Osteocyte (in vitro differentiated cells): ENCODE measurements around the gene CRACR2A. TPM values are rescaled to one million over a fixed set of nuclear protein-coding genes. Genes with fewer than 3 reads are reported as not detected.

Source experiments
- DNase-seq: peaks from one replicate; pipeline ENCODE4 v3.0.0; 2021; ENCODE audit warnings: mixed read lengths; ENCODE audit not compliant: unreplicated experiment; ENCODE audit errors: extremely low spot score
- H3K27ac Mint-ChIP-seq: one replicate; pipeline ENCODE4 v1.8.0; 2021; ENCODE audit warnings: mild to moderate bottlenecking, mixed read lengths; ENCODE audit not compliant: unreplicated experiment
- H3K27me3 Mint-ChIP-seq: one replicate; pipeline ENCODE4 v1.8.0; 2021; ENCODE audit warnings: mixed read lengths; ENCODE audit not compliant: unreplicated experiment
- H3K36me3 Mint-ChIP-seq: one replicate; pipeline ENCODE4 v1.8.0; 2021; ENCODE audit warnings: mixed read lengths; ENCODE audit not compliant: unreplicated experiment
- H3K4me1 Mint-ChIP-seq: one replicate; pipeline ENCODE4 v1.8.0; 2021; ENCODE audit warnings: mixed read lengths; ENCODE audit not compliant: unreplicated experiment
- H3K4me3 Mint-ChIP-seq: one replicate; pipeline ENCODE4 v1.8.0; 2021; ENCODE audit warnings: mild to moderate bottlenecking, moderate library complexity, mixed read lengths; ENCODE audit not compliant: unreplicated experiment
- H3K9me3 Mint-ChIP-seq: one replicate; pipeline ENCODE4 v1.8.0; 2021; ENCODE audit warnings: mixed read lengths; ENCODE audit not compliant: unreplicated experiment
- total RNA-seq: library from RNA; stranded (reverse); gene quantifications from 2 replicates; pipeline ENCODE4 v1.2.1, GENCODE V29; 2021
- TF ChIP-seq, protein P1 (sequence below): fragments of 200-600 bp; sonication (generic); IDR thresholded peaks from 2 replicates; pipeline ENCODE4 v1.5.0; 2021; ENCODE audit warnings: antibody characterized with exemption, mild to moderate bottlenecking, moderate library complexity

CRACR2A gene
- total RNA-seq, 1 donor from 2014 or later: 0.13 TPM

DNA sequence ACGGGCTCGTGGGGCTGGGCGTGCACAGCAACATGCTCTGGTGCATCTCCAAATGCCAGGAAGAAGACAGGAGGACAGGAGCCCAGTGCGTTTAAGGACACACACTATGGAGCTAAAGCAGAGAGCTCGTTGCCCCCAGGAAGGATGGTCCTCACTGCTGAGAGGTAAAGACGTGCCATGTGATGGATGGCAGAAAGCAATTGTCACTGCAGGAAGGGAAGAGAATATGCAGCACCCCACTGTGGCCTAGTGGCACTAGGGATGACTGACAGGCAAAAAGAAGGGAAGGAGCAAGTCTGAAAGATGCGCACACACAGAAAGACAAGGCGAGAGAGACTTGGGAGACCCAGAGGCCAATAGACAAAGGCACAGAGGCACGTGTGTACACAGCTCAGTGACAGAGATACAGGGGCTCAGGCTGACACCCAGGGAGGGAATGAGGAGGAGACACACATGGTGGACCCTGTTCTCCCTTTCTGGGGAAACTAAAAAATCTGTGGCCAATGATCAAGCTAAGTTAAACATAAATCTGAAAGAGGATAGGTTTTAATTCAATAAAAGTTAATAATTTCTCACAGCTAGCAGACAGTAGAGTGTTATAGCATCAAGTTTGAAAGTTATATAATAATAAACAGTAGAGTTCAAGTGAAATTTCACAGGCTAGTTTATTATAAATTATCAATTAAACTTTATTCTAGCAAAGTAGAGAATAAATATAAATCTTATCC lies 78.8 kb downstream of the CRACR2A start:
- H3K4me3 Mint-ChIP-seq: no peak overlapping the region
- peak; percentile 60 for DNase-seq
- peaks cover 3% of the 10 kb centered on the region for H3K27me3 Mint-ChIP-seq
- no peak overlapping the region for H3K27ac Mint-ChIP-seq
- TF ChIP-seq, protein P1, sequence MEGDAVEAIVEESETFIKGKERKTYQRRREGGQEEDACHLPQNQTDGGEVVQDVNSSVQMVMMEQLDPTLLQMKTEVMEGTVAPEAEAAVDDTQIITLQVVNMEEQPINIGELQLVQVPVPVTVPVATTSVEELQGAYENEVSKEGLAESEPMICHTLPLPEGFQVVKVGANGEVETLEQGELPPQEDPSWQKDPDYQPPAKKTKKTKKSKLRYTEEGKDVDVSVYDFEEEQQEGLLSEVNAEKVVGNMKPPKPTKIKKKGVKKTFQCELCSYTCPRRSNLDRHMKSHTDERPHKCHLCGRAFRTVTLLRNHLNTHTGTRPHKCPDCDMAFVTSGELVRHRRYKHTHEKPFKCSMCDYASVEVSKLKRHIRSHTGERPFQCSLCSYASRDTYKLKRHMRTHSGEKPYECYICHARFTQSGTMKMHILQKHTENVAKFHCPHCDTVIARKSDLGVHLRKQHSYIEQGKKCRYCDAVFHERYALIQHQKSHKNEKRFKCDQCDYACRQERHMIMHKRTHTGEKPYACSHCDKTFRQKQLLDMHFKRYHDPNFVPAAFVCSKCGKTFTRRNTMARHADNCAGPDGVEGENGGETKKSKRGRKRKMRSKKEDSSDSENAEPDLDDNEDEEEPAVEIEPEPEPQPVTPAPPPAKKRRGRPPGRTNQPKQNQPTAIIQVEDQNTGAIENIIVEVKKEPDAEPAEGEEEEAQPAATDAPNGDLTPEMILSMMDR: no peak
- no peaks in the 10 kb centered on the region for H3K36me3 Mint-ChIP-seq
- no peaks in the 10 kb centered on the region for H3K4me1 Mint-ChIP-seq
- no peaks in the 10 kb centered on the region for H3K9me3 Mint-ChIP-seq

DNA sequence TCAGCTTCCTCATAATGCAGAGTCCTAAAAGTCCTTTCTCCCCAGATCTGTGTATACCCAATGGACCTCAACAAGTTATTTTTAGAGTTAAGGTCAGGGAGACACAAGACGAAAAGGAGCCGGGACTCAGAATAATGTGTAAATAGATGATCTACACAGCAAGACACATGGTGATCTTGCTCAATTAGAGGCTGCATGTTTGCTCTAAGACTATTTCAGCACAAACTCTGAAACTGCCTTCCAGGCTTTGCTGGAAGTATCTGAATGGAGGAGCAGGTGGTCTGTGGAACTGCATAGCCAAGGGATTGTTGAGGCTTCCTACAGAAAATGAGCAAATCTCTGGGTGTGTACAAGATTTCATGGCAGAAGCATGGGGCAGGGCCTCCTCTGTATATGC lies 80.8 kb downstream of the CRACR2A start:
- Mint-ChIP-seq H3K27ac (no peak overlapping the region), H3K4me3 (no peak overlapping the region), H3K36me3 (no peaks in the 10 kb centered on the region), H3K4me1 (no peaks in the 10 kb centered on the region), H3K27me3 (peaks cover 3% of the 10 kb centered on the region), H3K9me3 (no peaks in the 10 kb centered on the region)
- TF ChIP-seq, protein P1: no peak
- no peak for DNase-seq

DNA sequence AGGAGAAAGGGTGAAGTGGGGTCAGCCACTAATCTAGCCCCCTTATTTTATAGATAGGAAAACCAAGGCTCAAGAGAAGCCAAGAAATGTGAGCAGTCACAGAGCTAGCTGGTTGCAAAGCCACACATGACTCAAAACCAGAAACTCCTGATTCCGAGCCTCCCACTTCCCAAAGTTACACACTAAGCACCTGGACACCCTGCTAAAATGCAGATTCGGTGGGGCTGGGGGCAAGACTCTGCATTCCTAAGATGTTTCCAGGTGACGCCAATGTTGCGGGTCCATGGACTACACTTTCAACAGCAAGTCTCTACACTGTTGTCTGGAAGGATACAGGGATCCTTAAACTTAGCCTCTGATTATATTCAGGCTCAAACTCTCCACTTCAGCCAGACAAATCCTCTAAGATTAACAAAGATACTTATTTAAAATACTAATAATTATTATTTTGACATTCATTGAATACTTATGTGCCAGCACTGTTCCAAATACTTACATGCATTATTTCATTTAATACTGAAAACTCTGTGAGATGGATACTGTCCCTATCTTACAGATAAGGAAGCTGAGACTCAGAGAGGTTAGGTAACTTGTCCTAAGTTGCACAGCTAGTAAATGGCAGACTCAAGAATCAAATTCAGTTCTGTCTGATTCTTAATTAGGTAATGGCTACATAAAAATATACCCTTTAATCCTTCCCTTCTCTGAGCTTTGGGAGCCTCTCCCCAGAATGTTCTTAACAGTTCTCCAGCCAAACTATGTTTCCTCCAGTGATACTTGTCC lies 81.4 kb downstream of the CRACR2A start:
- no peak overlapping the region for H3K4me3 Mint-ChIP-seq
- H3K27ac Mint-ChIP-seq: no peak overlapping the region
- H3K9me3 Mint-ChIP-seq: no peaks in the 10 kb centered on the region
- peaks cover 3% of the 10 kb centered on the region for H3K27me3 Mint-ChIP-seq
- no peaks in the 10 kb centered on the region for H3K4me1 Mint-ChIP-seq
- H3K36me3 Mint-ChIP-seq: no peaks in the 10 kb centered on the region
- DNase-seq: no peak
- TF ChIP-seq, protein P1: no peak

DNA sequence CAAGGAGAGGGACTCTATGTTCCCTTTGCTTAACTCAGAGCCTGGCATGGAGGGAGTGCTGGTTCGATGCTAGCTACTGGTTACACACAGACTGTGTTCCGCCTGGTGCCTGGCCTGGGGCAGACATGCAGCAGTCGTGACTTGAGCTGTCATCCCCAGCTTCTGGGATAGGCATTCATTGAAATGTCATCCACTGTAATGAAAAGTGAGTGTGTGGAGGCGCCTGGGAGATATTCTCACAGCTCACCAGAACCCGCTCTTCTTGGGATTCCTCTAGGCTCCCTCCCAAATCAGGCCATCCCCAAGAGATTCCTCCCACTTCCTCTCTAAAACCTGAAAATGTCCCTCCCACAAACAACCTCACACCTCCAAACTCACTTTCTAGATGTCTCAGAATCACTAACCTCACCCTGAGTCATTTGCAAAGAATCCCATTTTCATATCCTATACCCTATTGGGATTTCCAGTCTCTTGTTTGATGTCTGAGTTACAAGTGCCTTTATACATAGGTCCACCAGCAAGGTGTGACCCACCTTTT lies 82.8 kb downstream of the CRACR2A start:
- Mint-ChIP-seq H3K27me3 (no peaks in the 10 kb centered on the region), H3K4me1 (no peaks in the 10 kb centered on the region), H3K4me3 (no peak overlapping the region), H3K9me3 (no peaks in the 10 kb centered on the region), H3K36me3 (no peaks in the 10 kb centered on the region), H3K27ac (no peak overlapping the region)
- TF ChIP-seq, protein P1: no peak
- DNase-seq: no peak

DNA sequence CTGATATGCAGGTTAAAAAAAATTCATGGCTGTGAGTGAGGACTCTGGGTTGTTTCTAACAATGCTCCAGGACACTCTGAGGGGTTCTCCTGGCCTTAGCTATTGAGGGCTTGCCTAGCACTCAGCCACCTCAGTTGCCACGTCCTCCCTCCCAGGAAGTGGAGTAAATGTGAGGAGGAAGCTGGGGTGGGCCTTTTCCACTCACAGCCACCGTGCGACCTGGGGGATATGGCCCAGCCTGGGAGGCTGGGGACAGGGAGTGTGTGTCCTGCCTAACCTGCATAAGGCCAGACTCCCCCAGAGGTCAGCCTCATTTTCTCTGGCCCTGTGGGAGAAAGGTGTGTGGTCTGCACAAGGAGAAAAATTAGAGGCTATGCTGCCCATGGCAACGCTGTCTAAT lies 83.3 kb downstream of the CRACR2A start:
- H3K4me1 Mint-ChIP-seq: no peaks in the 10 kb centered on the region
- H3K36me3 Mint-ChIP-seq: no peaks in the 10 kb centered on the region
- TF ChIP-seq, protein P1: no peak
- no peak for DNase-seq
- H3K27ac Mint-ChIP-seq: no peak overlapping the region
- H3K9me3 Mint-ChIP-seq: no peaks in the 10 kb centered on the region
- no peaks in the 10 kb centered on the region for H3K27me3 Mint-ChIP-seq
- no peak overlapping the region for H3K4me3 Mint-ChIP-seq
